ENCODE measurements around the gene CCDC187. TPM values are rescaled to one million over a fixed set of nuclear protein-coding genes. Genes with fewer than 3 reads are reported as not detected.

CCDC187 gene
- total and polyA plus RNA-seq, 2 of the 8 experiments (the other 6 are each of a cell fraction or from before 2014, with no cell fraction given), result 0.02 TPM; not detected in 1

DNA sequence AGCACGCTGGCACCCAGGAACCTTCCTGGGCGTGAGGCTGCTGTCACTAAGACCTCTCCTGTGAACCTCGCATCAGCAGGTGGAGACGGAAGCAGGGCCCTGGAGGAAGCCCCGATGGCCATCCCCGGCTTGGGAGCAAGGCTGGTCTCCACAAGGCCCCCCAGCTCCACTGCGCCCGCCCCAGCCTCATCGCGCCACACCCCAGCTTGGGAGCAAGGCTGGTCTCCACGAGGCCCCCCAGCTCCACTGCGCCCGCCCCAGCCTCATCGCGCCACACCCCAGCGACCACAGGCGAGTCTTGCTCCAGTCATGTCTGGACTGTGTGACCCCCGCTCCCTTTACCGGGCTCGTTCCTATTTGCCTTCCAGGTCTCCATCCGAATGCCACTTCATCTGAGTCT lies 69.3 kb downstream of the CCDC187 start:
- no peak for DNase-seq (ENCODE audit: low read depth in 1 of 2, low spot score in 2 of 2)
- Histone ChIP-seq H3K27me3 (replicated peaks in 1 of 4; ENCODE audit: control insufficient read depth in 3 of 4, extremely low read depth in 1 of 4, insufficient read depth in 3 of 4, low read length in 3 of 4) (no peaks in the 10 kb centered on the region), H3K79me1 (ENCODE audit: low read depth, low read length) (peaks cover 33% of the 10 kb centered on the region), H3K23me2 (ENCODE audit: low read depth, low read length) (no peaks in the 10 kb centered on the region), H3K4me3 (ENCODE audit: extremely low read depth in 1 of 4, insufficient read depth in 2 of 4, low read depth in 3 of 4, low read length in 4 of 4) (no peak overlapping the region), H2AFZ (ENCODE audit: low read length) (no peak overlapping the region), H3K14ac (ENCODE audit: insufficient read length) (no peak overlapping the region), H4K8ac (ENCODE audit: extremely low read depth, insufficient read depth, low read length) (no peak overlapping the region; the same call in 1 of the 2 replicates), H3K4me2 (ENCODE audit: insufficient read depth in 1 of 2, low read depth in 2 of 2, low read length in 2 of 2) (no peak overlapping the region), H3K79me2 (ENCODE audit: control insufficient read depth in 1 of 2, insufficient read depth in 2 of 2, low read length in 2 of 2) (peaks cover 6 to 79% of the 10 kb centered on the region in 2 experiments; a peak in 3 of 4 replicates), H4K5ac (ENCODE audit: insufficient read length, low read depth, low read length) (no peak overlapping the region), H2BK120ac (replicated peaks; ENCODE audit: low read depth, low read length) (no peak overlapping the region), H2BK12ac (ENCODE audit: low read depth, low read length) (no peak overlapping the region), H2BK20ac (ENCODE audit: low read length) (no peak overlapping the region), H3K4ac (replicated peaks; ENCODE audit: insufficient read length, low read depth, low read length) (no peak overlapping the region), H3K9ac (replicated peaks in 1 of 4; ENCODE audit: extremely low read depth in 1 of 4, low read depth in 3 of 4, low read length in 3 of 4) (no peak overlapping the region), H3K18ac (ENCODE audit: extremely low read depth, low read length) (no peak overlapping the region), H3K4me1 (replicated peaks in 1 of 4; ENCODE audit: control insufficient read depth in 3 of 4, insufficient read depth in 4 of 4, low read length in 3 of 4) (no peaks in the 10 kb centered on the region; a peak in 1 of 7 replicates), H2BK15ac (ENCODE audit: low read length) (no peak overlapping the region), H4K91ac (replicated peaks; ENCODE audit: insufficient read length, low read length) (no peak overlapping the region), H3K23ac (ENCODE audit: insufficient read length) (no peak overlapping the region), H3K36me3 (ENCODE audit: control insufficient read depth in 2 of 4, insufficient read depth in 4 of 4, low read length in 3 of 4) (peaks cover 0 to 14% (median 1%) of the 10 kb centered on the region in 4 experiments; a peak in 2 of 8 replicates), H2AK5ac (ENCODE audit: low read depth, low read length) (no peak overlapping the region), H3K27ac (ENCODE audit: low read depth, low read length) (no peak overlapping the region), H4K20me1 (replicated peaks in 1 of 2; ENCODE audit: control insufficient read depth in 1 of 2, insufficient read depth in 2 of 2, low read length in 2 of 2) (peaks cover 16 to 22% of the 10 kb centered on the region in 2 experiments), H2BK5ac (ENCODE audit: low read depth, low read length) (no peak overlapping the region), H3K56ac (replicated peaks; ENCODE audit: insufficient read length, low read depth, low read length) (no peak overlapping the region), H3K9me3 (ENCODE audit: insufficient read depth in 2 of 2, low read depth in 1 of 2, low read length in 1 of 2) (no peaks in the 10 kb centered on the region)
- no peak for FAIRE-seq
- TF ChIP-seq TBP (IDR thresholded peaks at IDR 0.05; ENCODE audit: low read depth, low read length), result no peak
- no peak for TF ChIP-seq KDM5A (IDR thresholded peaks at IDR 0.05; ENCODE audit: low read length)
- TF ChIP-seq POLR2AphosphoS5 (IDR thresholded peaks at IDR 0.05; ENCODE audit: low read depth, low read length), result no peak
- no peak for TF ChIP-seq NANOG (IDR thresholded peaks at IDR 0.05; ENCODE audit: insufficient read depth, low read depth, low read length, poor library complexity, severe bottlenecking)
- no peak for TF ChIP-seq KDM1A (IDR thresholded peaks at IDR 0.05; ENCODE audit: borderline replicate concordance, low read length)
- TF ChIP-seq JUN (IDR thresholded peaks at IDR 0.05; ENCODE audit: low read depth, low read length), result no peak
- WGBS, 2 experiments (ENCODE audit: extremely low coverage in 1 of 2, insufficient coverage in 1 of 2, insufficient read length in 1 of 2, insufficient replicate concordance in 2 of 2, low coverage in 1 of 2, low lambda C conversion rate in 2 of 2, missing lambda C conversion rate in 1 of 2), result 97% methylated on average over 15 of the region's 21 CpGs; no CpG with 5 or more reads in 1 of the 2 experiments
- ChIA-PET POLR2A (ENCODE audit: partially characterized antibody) (no interaction called here), CTCF (ENCODE audit: partially characterized antibody) (interaction anchor here (0.6 to 1.6 kb wide), 9 partner anchors 9 to 197 kb away, joined by 3 to 8 read pairs (median 4); no protein-coding TSS in a partner anchor)
